Measurements from ENCODE around the gene SOHLH2.

Gene SOHLH2

GRCh38 chr13:36131222-36131930 lies 83.0 kb downstream of the SOHLH2 start, which contains the start of gene DCLK1:
TSS of gene DCLK1 (minus strand) at chr13:36131382.
- Mint-ChIP-seq H3K4me3 (no peak within 1 kb of the TSS), H3K9me3 (no peaks in the 10 kb centered on the region), H3K27ac (no peak within 1 kb of the TSS), H3K36me3 (ENCODE audit: low read depth) (no peaks in the 10 kb centered on the region), H3K27me3 (peaks cover 36% of the 10 kb centered on the region), H3K4me1 (no peaks in the 10 kb centered on the region)
- no peak for DNase-seq
- no peak for ATAC-seq

GRCh38 chr13:36130552-36131221 lies 83.7 kb downstream of the SOHLH2 start:
- Mint-ChIP-seq H3K9me3 (no peaks in the 10 kb centered on the region), H3K27ac (no peak overlapping the region), H3K27me3 (peaks cover 36% of the 10 kb centered on the region), H3K36me3 (ENCODE audit: low read depth) (no peaks in the 10 kb centered on the region), H3K4me1 (no peaks in the 10 kb centered on the region), H3K4me3 (no peak overlapping the region)
- no peak for DNase-seq
- no peak for ATAC-seq

- DNase-seq (no peak), ATAC-seq (no peak)
- H3K36me3 Mint-ChIP-seq (ENCODE audit: low read depth) = no peaks in the 10 kb centered on the region
- peaks cover 36% of the 10 kb centered on the region for H3K27me3 Mint-ChIP-seq
- H3K27ac Mint-ChIP-seq = no peak overlapping the region
- no peaks in the 10 kb centered on the region for H3K4me1 Mint-ChIP-seq
- no peaks in the 10 kb centered on the region for H3K9me3 Mint-ChIP-seq
- H3K4me3 Mint-ChIP-seq = no peak overlapping the region
Observed at GRCh38 chr13:36130193-36130551, 84.2 kb downstream of the SOHLH2 start.

GRCh38 chr13:36129539-36129938 lies 84.8 kb downstream of the SOHLH2 start:
- Mint-ChIP-seq H3K36me3 (ENCODE audit: low read depth) (no peaks in the 10 kb centered on the region), H3K4me3 (no peak overlapping the region), H3K27ac (no peak overlapping the region), H3K9me3 (no peaks in the 10 kb centered on the region), H3K27me3 (peaks cover 36% of the 10 kb centered on the region), H3K4me1 (no peaks in the 10 kb centered on the region)
- DNase-seq (no peak), ATAC-seq (no peak)

- H3K9me3 Mint-ChIP-seq = no peaks in the 10 kb centered on the region
- H3K36me3 Mint-ChIP-seq (ENCODE audit: low read depth) = no peaks in the 10 kb centered on the region
- no peaks in the 10 kb centered on the region for H3K4me1 Mint-ChIP-seq
- ATAC-seq (no peak), DNase-seq (no peak)
- peaks cover 21% of the 10 kb centered on the region for H3K27me3 Mint-ChIP-seq
- H3K27ac Mint-ChIP-seq = no peak overlapping the region
- H3K4me3 Mint-ChIP-seq = no peak overlapping the region
Observed at GRCh38 chr13:36126491-36126890, 87.9 kb downstream of the SOHLH2 start.

- H3K9me3 Mint-ChIP-seq = no peaks in the 10 kb centered on the region
Observed at GRCh38 chr13:36125841-36126240, 88.5 kb downstream of the SOHLH2 start.

GRCh38 chr13:36124236-36124822 lies 90.0 kb downstream of the SOHLH2 start:
- Mint-ChIP-seq H3K4me1 (no peaks in the 10 kb centered on the region), H3K27ac (no peak overlapping the region), H3K9me3 (no peaks in the 10 kb centered on the region), H3K36me3 (ENCODE audit: low read depth) (no peaks in the 10 kb centered on the region), H3K27me3 (peaks cover 6% of the 10 kb centered on the region), H3K4me3 (no peak overlapping the region)
- no peak for DNase-seq
- no peak for ATAC-seq

More at GRCh38 chr13:36125841-36126240, 88.5 kb downstream of the SOHLH2 start:
- no peaks in the 10 kb centered on the region for H3K36me3 Mint-ChIP-seq (ENCODE audit: low read depth)
- no peak for ATAC-seq
- no peak for DNase-seq
- H3K4me1 Mint-ChIP-seq = no peaks in the 10 kb centered on the region
- H3K27ac Mint-ChIP-seq = no peak overlapping the region
- H3K4me3 Mint-ChIP-seq = no peak overlapping the region
- H3K27me3 Mint-ChIP-seq = peaks cover 17% of the 10 kb centered on the region

All from activated naive CD8-positive, alpha-beta T cell treated with anti-CD3 and anti-CD28 coated beads, Interleukin-2, amount 50 U/mL, for 24 hours (primary cell).